ENCODE data around the gene IL5RA. TPM values are rescaled to one million over a fixed set of nuclear protein-coding genes. Genes with fewer than 3 reads are reported as not detected.

The IL5RA gene
- total RNA-seq, 1 experiment from 2014 or later: not detected

DNA sequence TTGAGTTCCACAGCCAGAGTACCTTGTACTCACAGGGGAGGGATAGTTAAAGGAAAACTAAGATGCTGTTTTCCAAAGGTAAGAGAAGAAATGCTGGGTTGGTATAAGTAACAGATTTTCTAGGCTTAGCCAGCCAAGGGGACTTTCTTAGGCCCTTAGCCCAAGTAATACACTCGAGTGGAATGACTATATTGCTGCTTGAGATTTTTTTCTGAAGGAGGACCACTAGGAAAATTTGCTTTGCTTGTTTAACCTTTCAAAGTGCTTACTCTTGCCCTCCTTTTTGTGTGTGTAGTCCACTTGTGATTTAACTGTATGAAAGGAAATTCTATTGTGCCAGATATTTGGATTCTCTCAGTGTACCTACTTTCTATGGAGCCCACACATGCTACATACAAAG lies 50.5 kb downstream of the IL5RA start:
- Histone ChIP-seq H3K9ac (ENCODE audit: low read length) (no peak overlapping the region), H2AFZ (ENCODE audit: low read depth, low read length, poor library complexity, severe bottlenecking) (no peak overlapping the region), H3K27ac (ENCODE audit: low read depth, low read length) (no peak overlapping the region), H3K36me3 (ENCODE audit: control insufficient read depth in 1 of 2, insufficient read depth in 2 of 2, low read length in 2 of 2) (no peaks in the 10 kb centered on the region), H3K4me1 (ENCODE audit: control insufficient read depth in 1 of 2, insufficient read depth in 2 of 2, low read length in 2 of 2) (no peaks in the 10 kb centered on the region), H3K9me2 (ENCODE audit: insufficient read depth) (no peaks in the 10 kb centered on the region), H3K4me2 (ENCODE audit: low read length) (no peak overlapping the region), H3K79me2 (ENCODE audit: insufficient read depth, low read length) (no peaks in the 10 kb centered on the region), H4K20me1 (ENCODE audit: insufficient read depth) (no peaks in the 10 kb centered on the region), H3K4me3 (replicated peaks in 1 of 2; ENCODE audit: low read depth in 1 of 2, low read length in 2 of 2) (no peak overlapping the region), H3K27me3 (ENCODE audit: insufficient read depth, low read length) (peaks cover 8% of the 10 kb centered on the region; the same call in 1 of the 2 replicates), H3K9me3 (ENCODE audit: control insufficient read depth in 1 of 2, insufficient read depth in 1 of 2, low read depth in 1 of 2, low read length in 2 of 2) (no peaks in the 10 kb centered on the region)
- BruUV-seq (replicated peaks): no TSS peak
- POLR2A ChIA-PET: no interaction called here
- intact Hi-C loops (cut with micrococcal nuclease): no loop called here
- ATAC-seq: no peak
- DNase-seq (ENCODE audit: low read depth, low spot score): no peak
- CTCF ChIA-PET: no interaction called here
- RAD21 ChIA-PET (ENCODE audit: low non-redundant PET in 1 of 2, low total read pairs in 2 of 2, uncharacterized antibody in 2 of 2, unreplicated experiment in 2 of 2): no interaction called here
- TF ChIP-seq SP1 (IDR thresholded peaks at IDR 0.05; ENCODE audit: low read depth) (no peak), CEBPB (IDR thresholded peaks at IDR 0.05; ENCODE audit: low read depth) (no peak), POLR2A (IDR thresholded peaks at IDR 0.05; ENCODE audit: borderline replicate concordance, extremely low read depth, insufficient read depth, insufficient read length) (no peak), ZNF274 (IDR thresholded peaks at IDR 0.05; ENCODE audit: low read depth, low read length) (no peak), POLR2AphosphoS5 (IDR thresholded peaks at IDR 0.05; ENCODE audit: low read depth, low read length) (no peak), EZH2 (IDR thresholded peaks at IDR 0.05) (no peak), ZFX (IDR thresholded peaks at IDR 0.05) (no peak), CBX3 (IDR thresholded peaks at IDR 0.05; ENCODE audit: low read depth) (no peak)
- TF ChIP-seq, protein P1, sequence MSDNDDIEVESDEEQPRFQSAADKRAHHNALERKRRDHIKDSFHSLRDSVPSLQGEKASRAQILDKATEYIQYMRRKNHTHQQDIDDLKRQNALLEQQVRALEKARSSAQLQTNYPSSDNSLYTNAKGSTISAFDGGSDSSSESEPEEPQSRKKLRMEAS (IDR thresholded peaks at IDR 0.05): no peak
- TF ChIP-seq, protein P2, sequence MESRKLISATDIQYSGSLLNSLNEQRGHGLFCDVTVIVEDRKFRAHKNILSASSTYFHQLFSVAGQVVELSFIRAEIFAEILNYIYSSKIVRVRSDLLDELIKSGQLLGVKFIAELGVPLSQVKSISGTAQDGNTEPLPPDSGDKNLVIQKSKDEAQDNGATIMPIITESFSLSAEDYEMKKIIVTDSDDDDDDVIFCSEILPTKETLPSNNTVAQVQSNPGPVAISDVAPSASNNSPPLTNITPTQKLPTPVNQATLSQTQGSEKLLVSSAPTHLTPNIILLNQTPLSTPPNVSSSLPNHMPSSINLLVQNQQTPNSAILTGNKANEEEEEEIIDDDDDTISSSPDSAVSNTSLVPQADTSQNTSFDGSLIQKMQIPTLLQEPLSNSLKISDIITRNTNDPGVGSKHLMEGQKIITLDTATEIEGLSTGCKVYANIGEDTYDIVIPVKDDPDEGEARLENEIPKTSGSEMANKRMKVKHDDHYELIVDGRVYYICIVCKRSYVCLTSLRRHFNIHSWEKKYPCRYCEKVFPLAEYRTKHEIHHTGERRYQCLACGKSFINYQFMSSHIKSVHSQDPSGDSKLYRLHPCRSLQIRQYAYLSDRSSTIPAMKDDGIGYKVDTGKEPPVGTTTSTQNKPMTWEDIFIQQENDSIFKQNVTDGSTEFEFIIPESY (IDR thresholded peaks at IDR 0.05; ENCODE audit: extremely low read depth, insufficient replicate concordance, low read length): no peak
- TF ChIP-seq, protein P3, sequence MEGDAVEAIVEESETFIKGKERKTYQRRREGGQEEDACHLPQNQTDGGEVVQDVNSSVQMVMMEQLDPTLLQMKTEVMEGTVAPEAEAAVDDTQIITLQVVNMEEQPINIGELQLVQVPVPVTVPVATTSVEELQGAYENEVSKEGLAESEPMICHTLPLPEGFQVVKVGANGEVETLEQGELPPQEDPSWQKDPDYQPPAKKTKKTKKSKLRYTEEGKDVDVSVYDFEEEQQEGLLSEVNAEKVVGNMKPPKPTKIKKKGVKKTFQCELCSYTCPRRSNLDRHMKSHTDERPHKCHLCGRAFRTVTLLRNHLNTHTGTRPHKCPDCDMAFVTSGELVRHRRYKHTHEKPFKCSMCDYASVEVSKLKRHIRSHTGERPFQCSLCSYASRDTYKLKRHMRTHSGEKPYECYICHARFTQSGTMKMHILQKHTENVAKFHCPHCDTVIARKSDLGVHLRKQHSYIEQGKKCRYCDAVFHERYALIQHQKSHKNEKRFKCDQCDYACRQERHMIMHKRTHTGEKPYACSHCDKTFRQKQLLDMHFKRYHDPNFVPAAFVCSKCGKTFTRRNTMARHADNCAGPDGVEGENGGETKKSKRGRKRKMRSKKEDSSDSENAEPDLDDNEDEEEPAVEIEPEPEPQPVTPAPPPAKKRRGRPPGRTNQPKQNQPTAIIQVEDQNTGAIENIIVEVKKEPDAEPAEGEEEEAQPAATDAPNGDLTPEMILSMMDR (IDR thresholded peaks at IDR 0.05 in 2 of 3, conservative IDR thresholded peaks at IDR 0.05 in 1 of 3; ENCODE audit: borderline replicate concordance in 1 of 3, insufficient read depth in 1 of 3, low read depth in 2 of 3, low read length in 2 of 3): no peak
